IMR-90 (cell line): Measurements from ENCODE around the gene MPZL3. TPM values are rescaled to one million over a fixed set of nuclear protein-coding genes. Genes with fewer than 3 reads are reported as not detected.

Source experiments
- ATAC-seq: fragments of 200-7000 bp; cut with Tn5 transposase; 2 replicates; pipeline ENCODE4 v1.9.1; 2020; ENCODE audit warnings: low read depth, mild to moderate bottlenecking, moderate library complexity
- BruUV-seq: library from RNA; stranded (reverse); fragments of 400-500 nt; replicated peaks from 2 replicates; lab custom pipeline; 2021; lab: Mats Ljungman, UMichigan
- CTCF ChIA-PET: fragments of 300-600 bp; formaldehyde crosslinking; extraction: SDS; loops from one replicate; lab custom pipeline; 2021; ENCODE audit warnings: antibody characterized with exemption; lab: Yijun Ruan, JAX
- POLR2A ChIA-PET: fragments of 300-600 bp; sonication (Branson Sonifier 250); formaldehyde crosslinking; loops from one replicate; lab custom pipeline; 2022; ENCODE audit warnings: antibody characterized with exemption; ENCODE audit not compliant: unreplicated experiment; lab: Charles Lee
- DNase-seq: peaks from one replicate; pipeline ENCODE4 v3.0.0; 2013
- H2AFZ ChIP-seq: replicated peaks from 2 replicates; pipeline ENCODE3; 2013; ENCODE audit warnings: low read length, mild to moderate bottlenecking; ENCODE audit not compliant: poor library complexity
- H2AK5ac ChIP-seq: 2 replicates; pipeline ENCODE4 v1.6.1; 2013; ENCODE audit warnings: low read depth, low read length, inconsistent platforms
- H2AK9ac ChIP-seq: replicated peaks from 2 replicates; pipeline ENCODE3; 2013; ENCODE audit warnings: mild to moderate bottlenecking, low read depth, low read length, moderate library complexity; ENCODE audit not compliant: poor library complexity
- H2BK120ac ChIP-seq: 2 replicates; pipeline ENCODE4 v1.6.1; 2013; ENCODE audit warnings: low read depth, low read length, inconsistent platforms
- H2BK15ac ChIP-seq: 3 replicates; pipeline ENCODE4 v1.6.1; 2013; ENCODE audit warnings: low read depth, low read length, inconsistent platforms
- H2BK20ac ChIP-seq: 2 replicates; pipeline ENCODE4 v1.6.1; 2013; ENCODE audit warnings: low read depth, mild to moderate bottlenecking, inconsistent platforms, low read length, moderate library complexity
- H2BK5ac ChIP-seq: 2 replicates; pipeline ENCODE4 v1.6.1; 2013; ENCODE audit warnings: mild to moderate bottlenecking, low read depth, low read length, inconsistent platforms; ENCODE audit not compliant: poor library complexity, severe bottlenecking
- H3K14ac ChIP-seq: replicated peaks from 2 replicates; pipeline ENCODE4 v1.6.1; 2013; ENCODE audit warnings: low read depth, low read length, inconsistent platforms
- H3K18ac ChIP-seq: 2 replicates; pipeline ENCODE4 v1.6.1; 2013; ENCODE audit warnings: low read depth, low read length, control low read depth
- H3K23ac ChIP-seq: 2 replicates; pipeline ENCODE4 v1.6.1; 2013; ENCODE audit warnings: low read depth, low read length, inconsistent platforms
- H3K27ac ChIP-seq: 2 replicates; pipeline ENCODE4 v1.5.1; 2013; ENCODE audit warnings: mild to moderate bottlenecking, control low read depth, low read length; ENCODE audit not compliant: insufficient read depth
- H3K27me3 ChIP-seq: 2 replicates; pipeline ENCODE4 v1.6.1; 2013; ENCODE audit warnings: low read length; ENCODE audit not compliant: control insufficient read depth, insufficient read depth
- H3K36me3 ChIP-seq: 2 replicates; pipeline ENCODE4 v1.6.1; 2013; ENCODE audit warnings: low read length, mixed read lengths; ENCODE audit not compliant: control insufficient read depth, insufficient read depth
- H3K4ac ChIP-seq: 2 replicates; pipeline ENCODE4 v1.6.1; 2013; ENCODE audit warnings: low read depth, low read length, inconsistent platforms
- H3K4me1 ChIP-seq: 2 replicates; pipeline ENCODE4 v1.6.1; 2013; ENCODE audit warnings: low read length, mixed read lengths; ENCODE audit not compliant: control insufficient read depth, insufficient read depth
- H3K4me2 ChIP-seq: 2 replicates; pipeline ENCODE4 v1.6.1; 2013; ENCODE audit warnings: low read depth, mild to moderate bottlenecking, control low read depth, low read length, moderate library complexity
- H3K4me3 ChIP-seq: 2 replicates; pipeline ENCODE4 v1.5.1; 2013; ENCODE audit warnings: low read depth, mild to moderate bottlenecking, control low read depth, low read length, moderate library complexity; ENCODE audit not compliant: insufficient read depth
- H3K56ac ChIP-seq: 2 replicates; pipeline ENCODE4 v1.6.1; 2013; ENCODE audit warnings: low read length, inconsistent platforms; ENCODE audit not compliant: insufficient read depth; ENCODE audit errors: extremely low read depth
- H3K79me1 ChIP-seq, 2 experiments: 2 replicates each; pipeline ENCODE4 v1.6.1; 2013; ENCODE audit warnings: low read length in 2 of 2, inconsistent platforms in 1 of 2, low read depth in 1 of 2
- H3K9ac ChIP-seq: 2 replicates; pipeline ENCODE4 v1.6.1; 2013; ENCODE audit warnings: low read depth, low read length, control low read depth
- H3K9me1 ChIP-seq: 2 replicates; pipeline ENCODE4 v1.6.1; 2013; ENCODE audit warnings: low read length, inconsistent platforms; ENCODE audit not compliant: insufficient read depth
- H3K9me3 ChIP-seq: 2 replicates; pipeline ENCODE4 v1.6.1; 2013; ENCODE audit warnings: low read length; ENCODE audit not compliant: control insufficient read depth, insufficient read depth
- H4K20me1 ChIP-seq: 2 replicates; pipeline ENCODE4 v1.6.1; 2013; ENCODE audit warnings: low read length, inconsistent platforms; ENCODE audit not compliant: insufficient read depth
- H4K5ac ChIP-seq: 2 replicates; pipeline ENCODE4 v1.6.1; 2013; ENCODE audit warnings: mild to moderate bottlenecking, low read depth, low read length, control low read depth
- H4K8ac ChIP-seq, 2 experiments: 2 replicates each; pipeline ENCODE4 v1.6.1; 2013; ENCODE audit warnings: low read depth in 2 of 2, low read length in 2 of 2, control low read depth in 1 of 2, inconsistent platforms in 1 of 2
- H4K91ac ChIP-seq: 2 replicates; pipeline ENCODE4 v1.6.1; 2013; ENCODE audit warnings: low read depth, low read length, inconsistent platforms; ENCODE audit not compliant: insufficient read depth
- CEBPB ChIP-seq: IDR thresholded peaks from 2 replicates; pipeline ENCODE4 v1.6.1; 2012; ENCODE audit warnings: low read depth, low read length, improper control_type of control experiment
- CHD1 ChIP-seq: IDR thresholded peaks from 2 replicates; pipeline ENCODE4 v1.6.1; 2012; ENCODE audit warnings: low read depth, low read length, improper control_type of control experiment
- FOS ChIP-seq: fragments of 150-350 bp; IDR thresholded peaks from 2 replicates; pipeline ENCODE4 v1.6.1; 2016; ENCODE audit warnings: low read depth, low read length
- MAFK ChIP-seq: IDR thresholded peaks from 2 replicates; pipeline ENCODE4 v1.6.1; 2012; ENCODE audit warnings: low read depth, low read length, improper control_type of control experiment
- MAZ ChIP-seq: IDR thresholded peaks from 2 replicates; pipeline ENCODE4 v1.6.1; 2012; ENCODE audit warnings: low read depth, mild to moderate bottlenecking, low read length, improper control_type of control experiment, moderate library complexity, borderline replicate concordance
- MXI1 ChIP-seq: IDR thresholded peaks from 2 replicates; pipeline ENCODE4 v1.6.1; 2012; ENCODE audit warnings: low read depth, mild to moderate bottlenecking, low read length, moderate library complexity, borderline replicate concordance
- NFE2L2 ChIP-seq: fragments of 150-350 bp; IDR thresholded peaks from 2 replicates; pipeline ENCODE4 v1.6.1; 2016; ENCODE audit warnings: low read depth, mild to moderate bottlenecking, low read length
- POLR2A ChIP-seq: IDR thresholded peaks from 2 replicates; pipeline ENCODE4 v1.6.1; 2012; ENCODE audit warnings: mild to moderate bottlenecking, low read depth, low read length
- RAD21 ChIP-seq: IDR thresholded peaks from 2 replicates; pipeline ENCODE4 v1.6.1; 2012; ENCODE audit warnings: low read length, improper control_type of control experiment
- RCOR1 ChIP-seq: IDR thresholded peaks from 2 replicates; pipeline ENCODE4 v1.6.1; 2012; ENCODE audit warnings: mild to moderate bottlenecking, low read length, improper control_type of control experiment; ENCODE audit not compliant: insufficient replicate concordance
- RFX5 ChIP-seq: IDR thresholded peaks from 2 replicates; pipeline ENCODE4 v1.8.0; 2012; ENCODE audit warnings: low read depth, mild to moderate bottlenecking, low read length, moderate library complexity
- SMC3 ChIP-seq: fragments of 150-350 bp; IDR thresholded peaks from 2 replicates; pipeline ENCODE4 v1.6.1; 2016; ENCODE audit warnings: low read depth, mild to moderate bottlenecking, antibody characterized with exemption, low read length, moderate library complexity
- USF2 ChIP-seq: fragments of 150-350 bp; IDR thresholded peaks from 2 replicates; pipeline ENCODE4 v1.6.1; 2017; ENCODE audit warnings: mild to moderate bottlenecking, antibody characterized with exemption, low read length, low read depth
- WGBS, 2 experiments: methylation state at CpG; one replicate each; pipeline versions ENCODE4 v1.1.5 to v1.1.7; 2013; ENCODE audit warnings: missing lambda C conversion rate in 2 of 2; ENCODE audit not compliant: insufficient read length in 1 of 2; ENCODE audit errors: extremely low coverage in 2 of 2; 5-methylcytosine and 5-hydroxymethylcytosine counted together
- dilution Hi-C: fragments of 300-500 bp; cut with HindIII; formaldehyde crosslinking; loops from one replicate; pipeline ENCODE4 v1.14.3; 2018; ENCODE audit warnings: low sequenced_read_pairs; ENCODE audit not compliant: unreplicated experiment
- in situ Hi-C: fragments of 300-500 bp; cut with MboI; formaldehyde crosslinking; loops from 3 replicates; pipeline ENCODE4 v1.14.3; 2019; ENCODE audit warnings: low sequenced_read_pairs, inconsistent platforms, mixed read lengths
- intact Hi-C: fragments of 100-400 bp; cut with micrococcal nuclease; formaldehyde crosslinking; loops from 2 replicates; pipeline ENCODE4 v1.10.0; 2022
- polyA plus RNA-seq, 3 experiments: library from polyadenylated mRNA; depleted of rRNA; stranded (reverse); fragments of >200 nt; gene quantifications; 2 replicates each; pipeline ENCODE4 v1.2.3, GENCODE V29; 2012; ENCODE audit warnings: low replicate concordance in 1 of 3
- total RNA-seq: library from RNA; depleted of rRNA; stranded (reverse); fragments of >200 nt; gene quantifications from 2 replicates; pipeline ENCODE4 v1.2.3, GENCODE V29; 2012
- TF ChIP-seq, protein P1 (sequence below): conservative IDR thresholded peaks from 2 replicates; pipeline ENCODE4 v1.5.1; 2012; ENCODE audit warnings: mild to moderate bottlenecking, low read depth, low read length, improper control_type of control experiment

MPZL3 gene
- total and polyA plus RNA-seq, 2 of the 4 experiments (the other 2 are of a cell fraction) = 0.15 to 0.36 TPM

GRCh38 chr11:118186346-118187107 lies 65.6 kb downstream of the MPZL3 start:
- H2AFZ ChIP-seq = no peak overlapping the region
- ChIA-PET CTCF (no interaction called here), POLR2A (no interaction called here)
- H3K4ac ChIP-seq = no peak overlapping the region
- in situ Hi-C loops = no loop called here
- TF ChIP-seq MAZ (no peak), RFX5 (no peak), USF2 (no peak), POLR2A (no peak), NFE2L2 (no peak), CEBPB (no peak), FOS (no peak), MXI1 (no peak), SMC3 (no peak), RCOR1 (no peak), RAD21 (no peak), MAFK (no peak), CHD1 (no peak)
- TF ChIP-seq, protein P1, sequence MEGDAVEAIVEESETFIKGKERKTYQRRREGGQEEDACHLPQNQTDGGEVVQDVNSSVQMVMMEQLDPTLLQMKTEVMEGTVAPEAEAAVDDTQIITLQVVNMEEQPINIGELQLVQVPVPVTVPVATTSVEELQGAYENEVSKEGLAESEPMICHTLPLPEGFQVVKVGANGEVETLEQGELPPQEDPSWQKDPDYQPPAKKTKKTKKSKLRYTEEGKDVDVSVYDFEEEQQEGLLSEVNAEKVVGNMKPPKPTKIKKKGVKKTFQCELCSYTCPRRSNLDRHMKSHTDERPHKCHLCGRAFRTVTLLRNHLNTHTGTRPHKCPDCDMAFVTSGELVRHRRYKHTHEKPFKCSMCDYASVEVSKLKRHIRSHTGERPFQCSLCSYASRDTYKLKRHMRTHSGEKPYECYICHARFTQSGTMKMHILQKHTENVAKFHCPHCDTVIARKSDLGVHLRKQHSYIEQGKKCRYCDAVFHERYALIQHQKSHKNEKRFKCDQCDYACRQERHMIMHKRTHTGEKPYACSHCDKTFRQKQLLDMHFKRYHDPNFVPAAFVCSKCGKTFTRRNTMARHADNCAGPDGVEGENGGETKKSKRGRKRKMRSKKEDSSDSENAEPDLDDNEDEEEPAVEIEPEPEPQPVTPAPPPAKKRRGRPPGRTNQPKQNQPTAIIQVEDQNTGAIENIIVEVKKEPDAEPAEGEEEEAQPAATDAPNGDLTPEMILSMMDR = no peak
- no peak overlapping the region for H2AK5ac ChIP-seq
- H3K9me1 ChIP-seq = no peaks in the 10 kb centered on the region
- H2AK9ac ChIP-seq = no peak overlapping the region
- intact Hi-C loops = no loop called here
- no peak for ATAC-seq
- H3K4me1 ChIP-seq = no peaks in the 10 kb centered on the region
- no peak overlapping the region for H3K4me3 ChIP-seq
- H3K18ac ChIP-seq = no peak overlapping the region
- H3K79me1 ChIP-seq = no peaks in the 10 kb centered on the region
- H3K27me3 ChIP-seq = peaks cover 6% of the 10 kb centered on the region
- no peak overlapping the region for H4K5ac ChIP-seq
- H4K20me1 ChIP-seq = no peaks in the 10 kb centered on the region
- H2BK15ac ChIP-seq = no peak overlapping the region
- no peak overlapping the region for H4K8ac ChIP-seq
- H2BK120ac ChIP-seq = no peak overlapping the region
- WGBS, 2 experiments = 83% methylated on average over 1 of the region's 6 CpGs; no CpG with 5 or more reads in 1 of the 2 experiments
- H3K14ac ChIP-seq = no peak overlapping the region
- H4K91ac ChIP-seq = no peak overlapping the region
- no peak overlapping the region for H3K27ac ChIP-seq
- no peak overlapping the region for H3K56ac ChIP-seq
- no TSS peak for BruUV-seq
- no peak overlapping the region for H3K9ac ChIP-seq
- no peak overlapping the region for H2BK20ac ChIP-seq
- no peak for DNase-seq
- no peak overlapping the region for H2BK5ac ChIP-seq
- H3K36me3 ChIP-seq = no peaks in the 10 kb centered on the region
- no peak overlapping the region for H3K4me2 ChIP-seq
- no peaks in the 10 kb centered on the region for H3K9me3 ChIP-seq
- dilution Hi-C loops = no loop called here
- H3K23ac ChIP-seq = no peak overlapping the region
